Glutamatergic neuron (in vitro differentiated cells): ENCODE results near the gene PPP1R37. TPM values are rescaled to one million over a fixed set of nuclear protein-coding genes. Genes with fewer than 3 reads are reported as not detected.
A peak's percentile ranks its signal among the peaks of the same experiment; 100 is the strongest.

Source experiments
- DNase-seq: peaks from one replicate; pipeline ENCODE4 v3.0.0; 2022
- H3K27ac Mint-ChIP-seq: one replicate; pipeline ENCODE4 v1.8.0; 2020; ENCODE audit warnings: mild to moderate bottlenecking, mixed read lengths, inconsistent platforms; ENCODE audit not compliant: unreplicated experiment
- H3K27me3 Mint-ChIP-seq: one replicate; pipeline ENCODE4 v1.8.0; 2020; ENCODE audit warnings: mild to moderate bottlenecking, moderate library complexity, mixed read lengths, inconsistent platforms; ENCODE audit not compliant: unreplicated experiment
- H3K36me3 Mint-ChIP-seq: one replicate; pipeline ENCODE4 v1.8.0; 2020; ENCODE audit warnings: mild to moderate bottlenecking, mixed read lengths, inconsistent platforms; ENCODE audit not compliant: unreplicated experiment
- H3K4me1 Mint-ChIP-seq: one replicate; pipeline ENCODE4 v1.8.0; 2020; ENCODE audit warnings: mild to moderate bottlenecking, low read depth, mixed read lengths, inconsistent platforms; ENCODE audit not compliant: unreplicated experiment
- H3K4me3 Mint-ChIP-seq: one replicate; pipeline ENCODE4 v1.8.0; 2020; ENCODE audit warnings: mild to moderate bottlenecking, mixed read lengths, inconsistent platforms; ENCODE audit not compliant: unreplicated experiment
- H3K9me3 Mint-ChIP-seq: one replicate; pipeline ENCODE4 v1.8.0; 2020; ENCODE audit warnings: mild to moderate bottlenecking, moderate library complexity, mixed read lengths, inconsistent platforms; ENCODE audit not compliant: unreplicated experiment
- total RNA-seq: library from RNA; stranded (reverse); fragmentation: NEBNext Ultra II Directional; extraction: Animal tissue kit (Norgen Biotek cat#: 25700); gene quantifications from one replicate; pipeline ENCODE4 v1.2.1, GENCODE V29; 2021; ENCODE audit not compliant: unreplicated experiment
- TF ChIP-seq, protein P1 (sequence below): fragments of 200-600 bp; sonication (generic); IDR thresholded peaks from one replicate; pipeline ENCODE4 v1.5.0; 2021; ENCODE audit not compliant: partially characterized antibody, unreplicated experiment

The PPP1R37 gene
- total RNA-seq, 1 donor from 2014 or later: 49.5 TPM

DNA sequence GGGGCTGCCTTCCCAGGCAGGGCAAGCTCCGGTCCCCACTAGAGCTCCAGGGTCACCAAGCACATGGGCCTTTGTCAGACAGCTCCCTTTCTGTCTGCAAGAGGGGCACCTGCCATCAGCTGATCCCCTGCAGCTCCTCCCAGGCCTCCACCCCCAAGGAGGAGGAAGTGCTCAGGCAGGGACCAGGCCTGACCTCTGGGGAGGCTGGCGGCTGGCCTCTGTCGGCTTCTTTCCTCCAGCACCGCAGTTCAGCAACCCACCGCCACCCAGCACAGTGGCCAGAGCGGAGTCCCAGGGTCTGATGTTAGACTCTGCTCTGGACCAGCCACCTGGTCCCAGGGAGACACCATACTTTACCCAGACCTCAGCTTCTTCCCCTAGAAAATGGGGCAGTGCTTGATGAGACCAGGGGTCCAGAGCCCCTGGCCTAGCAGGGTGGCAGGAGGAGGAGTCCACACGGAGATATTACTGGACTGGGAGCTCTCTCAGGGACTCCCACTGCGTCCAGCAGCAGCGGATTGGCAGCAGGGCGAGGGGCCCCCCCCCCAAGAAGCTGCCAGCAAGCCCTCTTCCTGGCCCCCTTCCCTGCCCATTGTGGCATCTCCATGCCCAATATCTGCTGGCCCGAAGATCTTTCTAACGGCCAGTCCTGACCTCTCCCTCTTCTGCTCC lies 43.7 kb downstream of the PPP1R37 start:
- DNase-seq: peak; percentile 68
- H3K36me3 Mint-ChIP-seq: peaks cover 4% of the 10 kb centered on the region
- peak overlapping the region; percentile 94 for H3K27ac Mint-ChIP-seq
- TF ChIP-seq, protein P1, sequence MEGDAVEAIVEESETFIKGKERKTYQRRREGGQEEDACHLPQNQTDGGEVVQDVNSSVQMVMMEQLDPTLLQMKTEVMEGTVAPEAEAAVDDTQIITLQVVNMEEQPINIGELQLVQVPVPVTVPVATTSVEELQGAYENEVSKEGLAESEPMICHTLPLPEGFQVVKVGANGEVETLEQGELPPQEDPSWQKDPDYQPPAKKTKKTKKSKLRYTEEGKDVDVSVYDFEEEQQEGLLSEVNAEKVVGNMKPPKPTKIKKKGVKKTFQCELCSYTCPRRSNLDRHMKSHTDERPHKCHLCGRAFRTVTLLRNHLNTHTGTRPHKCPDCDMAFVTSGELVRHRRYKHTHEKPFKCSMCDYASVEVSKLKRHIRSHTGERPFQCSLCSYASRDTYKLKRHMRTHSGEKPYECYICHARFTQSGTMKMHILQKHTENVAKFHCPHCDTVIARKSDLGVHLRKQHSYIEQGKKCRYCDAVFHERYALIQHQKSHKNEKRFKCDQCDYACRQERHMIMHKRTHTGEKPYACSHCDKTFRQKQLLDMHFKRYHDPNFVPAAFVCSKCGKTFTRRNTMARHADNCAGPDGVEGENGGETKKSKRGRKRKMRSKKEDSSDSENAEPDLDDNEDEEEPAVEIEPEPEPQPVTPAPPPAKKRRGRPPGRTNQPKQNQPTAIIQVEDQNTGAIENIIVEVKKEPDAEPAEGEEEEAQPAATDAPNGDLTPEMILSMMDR: no peak
- peak overlapping the region; percentile 80 for H3K4me3 Mint-ChIP-seq
- peaks cover 2% of the 10 kb centered on the region for H3K27me3 Mint-ChIP-seq
- H3K4me1 Mint-ChIP-seq: peaks cover 30% of the 10 kb centered on the region
- H3K9me3 Mint-ChIP-seq: peaks cover 10% of the 10 kb centered on the region

DNA sequence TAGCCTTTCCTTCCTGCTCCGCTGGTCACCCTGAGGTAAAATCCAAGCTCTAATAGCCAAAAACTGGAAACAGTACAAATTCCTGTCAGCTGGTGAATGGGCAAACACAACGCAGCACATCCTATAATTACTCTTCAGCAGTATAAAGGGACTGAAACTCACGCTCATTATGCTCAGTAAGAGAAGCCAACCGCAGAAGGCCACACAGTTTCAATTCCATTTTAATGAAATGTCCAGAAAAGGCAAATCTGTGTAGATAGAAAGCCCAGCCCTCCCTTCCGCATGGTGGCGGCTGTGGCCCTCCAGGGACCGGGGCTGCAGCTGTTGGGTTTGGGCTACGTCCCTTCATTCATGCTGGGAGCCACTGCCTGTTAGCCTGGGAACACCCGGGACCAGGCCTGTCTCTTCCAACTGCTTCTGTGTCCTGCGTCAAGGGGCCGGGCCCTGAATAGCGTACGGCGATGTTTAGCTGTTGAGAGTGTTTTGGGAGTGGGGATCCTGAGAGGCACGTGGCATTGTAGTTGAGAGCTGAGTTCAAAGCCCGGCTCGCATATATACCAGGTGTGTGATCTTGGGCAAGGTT lies 44.3 kb downstream of the PPP1R37 start:
- peak overlapping the region; percentile 80 for H3K4me3 Mint-ChIP-seq
- peaks cover 2% of the 10 kb centered on the region for H3K27me3 Mint-ChIP-seq
- peaks cover 4% of the 10 kb centered on the region for H3K36me3 Mint-ChIP-seq
- peaks cover 30% of the 10 kb centered on the region for H3K4me1 Mint-ChIP-seq
- peak overlapping the region; percentile 94 for H3K27ac Mint-ChIP-seq
- TF ChIP-seq, protein P1: no peak
- DNase-seq: no peak
- H3K9me3 Mint-ChIP-seq: peaks cover 10% of the 10 kb centered on the region

DNA sequence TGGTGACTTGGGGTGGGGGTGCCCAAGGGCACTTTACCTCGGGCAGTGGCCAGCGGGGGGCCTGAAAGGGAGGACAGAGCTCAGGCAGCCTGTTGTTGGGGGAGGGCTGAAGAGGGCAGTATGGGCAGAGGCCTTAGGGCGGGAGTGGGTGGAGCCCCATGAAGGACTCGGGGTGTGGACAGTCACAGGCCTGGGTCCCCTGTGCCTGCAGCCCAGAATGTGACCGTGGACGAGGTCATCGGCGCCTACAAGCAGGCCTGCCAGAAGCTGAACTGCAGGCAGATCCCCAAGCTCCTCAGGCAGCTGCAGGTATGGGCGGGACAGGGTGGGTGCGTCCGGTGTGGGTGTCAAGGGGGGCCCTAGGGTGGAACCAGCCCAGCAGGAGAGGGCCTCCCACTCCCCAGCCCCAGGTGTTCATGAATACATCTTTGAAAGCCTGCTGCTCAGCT lies 45.3 kb downstream of the PPP1R37 start:
- Mint-ChIP-seq H3K4me3 (no peak overlapping the region), H3K27ac (peak overlapping the region; percentile 41), H3K4me1 (peaks cover 36% of the 10 kb centered on the region), H3K36me3 (peaks cover 4% of the 10 kb centered on the region), H3K9me3 (peaks cover 15% of the 10 kb centered on the region), H3K27me3 (peaks cover 2% of the 10 kb centered on the region)
- no peak for DNase-seq
- TF ChIP-seq, protein P1: no peak

DNA sequence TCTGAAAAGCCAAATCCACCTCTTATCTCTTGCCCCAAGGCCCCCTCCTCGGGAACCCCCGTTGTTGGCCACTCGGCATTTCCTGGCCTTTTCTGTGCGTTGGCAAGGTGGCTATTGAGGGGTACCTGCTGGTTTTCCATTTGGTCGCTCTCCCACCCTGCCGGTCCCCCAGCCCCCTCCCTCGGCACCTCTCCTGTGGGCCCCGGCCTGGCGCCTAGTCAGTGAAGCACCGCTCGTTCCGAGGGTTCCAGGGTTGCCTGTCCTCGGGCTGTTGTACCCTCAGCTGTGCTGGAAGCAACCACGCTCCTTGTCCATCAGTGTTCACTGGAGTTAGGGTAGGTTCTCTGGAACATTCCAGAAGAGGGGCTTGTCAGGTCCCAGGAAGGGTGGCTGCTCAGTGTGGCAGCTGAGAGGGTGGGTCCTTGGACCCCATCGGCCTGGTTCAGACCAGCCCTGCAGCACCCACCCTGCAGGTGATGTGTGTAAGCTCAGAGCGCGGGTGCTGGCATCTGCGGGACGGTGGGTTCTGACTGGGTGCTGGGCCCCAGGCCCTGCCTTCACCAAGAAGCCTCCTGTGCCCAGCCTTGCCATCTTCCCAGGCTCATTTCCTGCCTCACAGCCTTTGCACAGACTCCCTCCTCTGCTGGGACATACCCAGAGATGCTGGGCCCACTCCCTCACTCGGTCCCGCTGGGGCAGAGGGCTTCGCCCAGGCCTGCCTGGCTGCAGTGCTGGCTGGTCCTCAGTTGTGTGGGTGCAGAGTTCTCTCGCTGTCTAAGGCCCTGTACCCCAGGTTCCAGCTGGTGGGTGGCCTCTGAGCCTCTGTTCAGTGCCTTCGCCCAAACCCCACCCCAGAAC lies 46.5 kb downstream of the PPP1R37 start:
- peaks cover 29% of the 10 kb centered on the region for H3K4me1 Mint-ChIP-seq
- peaks cover 2% of the 10 kb centered on the region for H3K27me3 Mint-ChIP-seq
- H3K4me3 Mint-ChIP-seq: no peak overlapping the region
- H3K27ac Mint-ChIP-seq: no peak overlapping the region
- H3K9me3 Mint-ChIP-seq: peaks cover 15% of the 10 kb centered on the region
- TF ChIP-seq, protein P1: no peak
- no peak for DNase-seq
- peaks cover 4% of the 10 kb centered on the region for H3K36me3 Mint-ChIP-seq
